SK-N-SH treated with all-trans-retinoic acid at 6 μM for 48 hours (cell line): ENCODE data around the gene SRP14.
"Not testable (repeated sequence)": the region's sequence is repeated elsewhere in the genome, so short reads cannot be mapped to it uniquely, and the experiment has no call there.

Source experiments
- ARNTL ChIP-seq: fragments of 450-650 bp; formaldehyde crosslinking; IDR thresholded peaks from 2 replicates; pipeline ENCODE4 v1.5.0; 2020; ENCODE audit warnings: low read depth, mild to moderate bottlenecking, moderate library complexity, borderline replicate concordance
- BACH2 ChIP-seq: fragments of 250-450 bp; sonication (Bioruptor Pico); IDR thresholded peaks from 2 replicates; pipeline ENCODE4 v1.9.0; 2021; ENCODE audit warnings: mild to moderate bottlenecking, borderline replicate concordance
- GLIS3 ChIP-seq: fragments of 250-450 bp; sonication (Bioruptor Pico); IDR thresholded peaks from 2 replicates; pipeline ENCODE4 v1.5.0; 2020; ENCODE audit warnings: mild to moderate bottlenecking, moderate library complexity
- OSR1 ChIP-seq: fragments of 250-450 bp; sonication (Bioruptor Pico); IDR thresholded peaks from 2 replicates; pipeline ENCODE4 v1.8.0; 2022; ENCODE audit warnings: moderate library complexity, mild to moderate bottlenecking, inconsistent platforms
- RARB ChIP-seq: fragments of 250-450 bp; sonication (Bioruptor Pico); IDR thresholded peaks from 2 replicates; pipeline ENCODE4 v1.8.0; 2021; ENCODE audit warnings: mild to moderate bottlenecking, moderate library complexity
- SNAI2 ChIP-seq: fragments of 250-450 bp; sonication (Bioruptor Pico); IDR thresholded peaks from 2 replicates; pipeline ENCODE4 v1.5.0; 2020; ENCODE audit warnings: mild to moderate bottlenecking, moderate library complexity
- ZNF565 ChIP-seq: fragments of 450-650 bp; formaldehyde crosslinking; conservative IDR thresholded peaks from 2 replicates; pipeline ENCODE4 v1.5.0; 2020; ENCODE audit warnings: low read depth, mild to moderate bottlenecking, moderate library complexity

- not testable (repeated sequence) for TF ChIP-seq ARNTL (CRISPR knock-in tag); RARB (CRISPR knock-in tag); BACH2 (CRISPR knock-in tag); ZNF565 (CRISPR knock-in tag); SNAI2 (CRISPR knock-in tag); GLIS3; OSR1
These were observed 3.8 kb downstream of the SRP14 start for GRCh38 chr15:40035182-40035581.
